22Rv1 (cell line): ENCODE data around the gene CYP11A1.

Experiments
- ZFX ChIP-seq: fragments of 450-650 bp; IDR thresholded peaks from 2 replicates; pipeline ENCODE4 v1.6.1; 2017; ENCODE audit warnings: antibody characterized with exemption, borderline replicate concordance
- TF ChIP-seq, protein P1 (sequence below): fragments of 450-650 bp; IDR thresholded peaks from 2 replicates; pipeline ENCODE4 v1.5.1; 2017; ENCODE audit warnings: mild to moderate bottlenecking

GRCh38 chr15:74408385-74408784 lies 40.9 kb upstream of the CYP11A1 start:
- TF ChIP-seq, protein P1, sequence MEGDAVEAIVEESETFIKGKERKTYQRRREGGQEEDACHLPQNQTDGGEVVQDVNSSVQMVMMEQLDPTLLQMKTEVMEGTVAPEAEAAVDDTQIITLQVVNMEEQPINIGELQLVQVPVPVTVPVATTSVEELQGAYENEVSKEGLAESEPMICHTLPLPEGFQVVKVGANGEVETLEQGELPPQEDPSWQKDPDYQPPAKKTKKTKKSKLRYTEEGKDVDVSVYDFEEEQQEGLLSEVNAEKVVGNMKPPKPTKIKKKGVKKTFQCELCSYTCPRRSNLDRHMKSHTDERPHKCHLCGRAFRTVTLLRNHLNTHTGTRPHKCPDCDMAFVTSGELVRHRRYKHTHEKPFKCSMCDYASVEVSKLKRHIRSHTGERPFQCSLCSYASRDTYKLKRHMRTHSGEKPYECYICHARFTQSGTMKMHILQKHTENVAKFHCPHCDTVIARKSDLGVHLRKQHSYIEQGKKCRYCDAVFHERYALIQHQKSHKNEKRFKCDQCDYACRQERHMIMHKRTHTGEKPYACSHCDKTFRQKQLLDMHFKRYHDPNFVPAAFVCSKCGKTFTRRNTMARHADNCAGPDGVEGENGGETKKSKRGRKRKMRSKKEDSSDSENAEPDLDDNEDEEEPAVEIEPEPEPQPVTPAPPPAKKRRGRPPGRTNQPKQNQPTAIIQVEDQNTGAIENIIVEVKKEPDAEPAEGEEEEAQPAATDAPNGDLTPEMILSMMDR, result no peak
- no peak for TF ChIP-seq ZFX
